PFSK-1 (cell line): ENCODE results near the gene NET1.
A peak's percentile ranks its signal among the peaks of the same experiment; 100 is the strongest.

Experiments
- FOXP2 ChIP-seq: optimal IDR thresholded peaks from 2 replicates; pipeline ENCODE3; 2011; ENCODE audit warnings: borderline replicate concordance, control low read depth, inconsistent platforms; ENCODE audit not compliant: insufficient read depth; ENCODE audit errors: extremely low read length, extremely low read depth
- POLR2AphosphoS5 ChIP-seq: IDR thresholded peaks from 2 replicates; pipeline ENCODE4 v1.6.1; 2012; ENCODE audit warnings: low read depth, mild to moderate bottlenecking, control low read depth, low read length, moderate library complexity
- SIN3A ChIP-seq: IDR thresholded peaks from 2 replicates; pipeline ENCODE4 v1.6.1; 2012; ENCODE audit warnings: mild to moderate bottlenecking, low read length, moderate library complexity, borderline replicate concordance; ENCODE audit not compliant: insufficient read depth
- TAF1 ChIP-seq: IDR thresholded peaks from 2 replicates; pipeline ENCODE4 v1.6.1; 2012; ENCODE audit warnings: low read length, control low read depth, borderline replicate concordance; ENCODE audit not compliant: insufficient read depth
- TF ChIP-seq, protein P1 (sequence below), 2 experiments: IDR thresholded peaks; 2 replicates each; pipeline versions ENCODE4 v1.6.1 to v1.8.0; 2011 to 2012; ENCODE audit warnings: low read depth in 2 of 2, low read length in 2 of 2, control low read depth in 1 of 2, inconsistent platforms in 1 of 2, mild to moderate bottlenecking in 1 of 2, moderate library complexity in 1 of 2; ENCODE audit not compliant: insufficient read depth in 1 of 2

Gene NET1

DNA sequence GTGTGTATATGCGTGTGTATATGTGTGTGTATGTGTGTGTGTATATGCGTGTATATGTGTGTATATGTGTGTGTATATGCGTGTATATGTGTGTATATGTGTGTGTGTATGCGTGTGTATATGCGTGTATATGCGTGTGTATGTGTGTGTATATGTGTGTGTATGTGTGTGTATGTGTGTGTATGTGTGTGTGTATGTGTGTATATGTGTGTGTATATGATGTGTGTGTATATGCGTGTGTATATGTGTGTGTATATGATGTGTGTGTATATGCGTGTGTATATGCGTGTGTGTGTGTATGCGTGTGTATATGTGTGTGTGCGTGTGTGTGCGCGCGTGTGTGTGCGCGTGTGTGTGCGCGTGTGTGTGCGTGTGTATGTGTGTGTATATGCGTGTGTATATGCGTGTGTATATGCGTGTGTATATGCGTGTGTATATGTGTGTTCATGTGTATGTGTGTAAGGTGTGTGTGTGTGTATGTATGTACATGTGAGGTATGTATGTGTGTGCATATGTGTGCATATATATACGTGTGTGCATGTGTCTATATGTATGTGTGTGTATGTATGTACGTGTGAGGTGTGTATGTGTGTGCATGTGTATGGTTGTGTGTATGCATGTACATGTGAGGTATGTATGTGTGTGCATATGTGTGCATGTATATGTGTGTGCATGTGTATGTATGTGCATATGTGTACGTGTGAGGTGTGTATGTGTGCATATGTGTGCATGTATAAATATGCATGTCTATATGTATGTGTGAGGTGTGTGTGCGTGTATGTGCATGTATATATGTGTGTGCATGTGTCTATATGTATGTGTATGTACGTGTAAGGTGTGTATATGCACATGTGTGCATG is 41.6 kb upstream of the NET1 start:
- TF ChIP-seq SIN3A (no peak), FOXP2 (no peak), POLR2AphosphoS5 (no peak), TAF1 (no peak)
- TF ChIP-seq, protein P1, sequence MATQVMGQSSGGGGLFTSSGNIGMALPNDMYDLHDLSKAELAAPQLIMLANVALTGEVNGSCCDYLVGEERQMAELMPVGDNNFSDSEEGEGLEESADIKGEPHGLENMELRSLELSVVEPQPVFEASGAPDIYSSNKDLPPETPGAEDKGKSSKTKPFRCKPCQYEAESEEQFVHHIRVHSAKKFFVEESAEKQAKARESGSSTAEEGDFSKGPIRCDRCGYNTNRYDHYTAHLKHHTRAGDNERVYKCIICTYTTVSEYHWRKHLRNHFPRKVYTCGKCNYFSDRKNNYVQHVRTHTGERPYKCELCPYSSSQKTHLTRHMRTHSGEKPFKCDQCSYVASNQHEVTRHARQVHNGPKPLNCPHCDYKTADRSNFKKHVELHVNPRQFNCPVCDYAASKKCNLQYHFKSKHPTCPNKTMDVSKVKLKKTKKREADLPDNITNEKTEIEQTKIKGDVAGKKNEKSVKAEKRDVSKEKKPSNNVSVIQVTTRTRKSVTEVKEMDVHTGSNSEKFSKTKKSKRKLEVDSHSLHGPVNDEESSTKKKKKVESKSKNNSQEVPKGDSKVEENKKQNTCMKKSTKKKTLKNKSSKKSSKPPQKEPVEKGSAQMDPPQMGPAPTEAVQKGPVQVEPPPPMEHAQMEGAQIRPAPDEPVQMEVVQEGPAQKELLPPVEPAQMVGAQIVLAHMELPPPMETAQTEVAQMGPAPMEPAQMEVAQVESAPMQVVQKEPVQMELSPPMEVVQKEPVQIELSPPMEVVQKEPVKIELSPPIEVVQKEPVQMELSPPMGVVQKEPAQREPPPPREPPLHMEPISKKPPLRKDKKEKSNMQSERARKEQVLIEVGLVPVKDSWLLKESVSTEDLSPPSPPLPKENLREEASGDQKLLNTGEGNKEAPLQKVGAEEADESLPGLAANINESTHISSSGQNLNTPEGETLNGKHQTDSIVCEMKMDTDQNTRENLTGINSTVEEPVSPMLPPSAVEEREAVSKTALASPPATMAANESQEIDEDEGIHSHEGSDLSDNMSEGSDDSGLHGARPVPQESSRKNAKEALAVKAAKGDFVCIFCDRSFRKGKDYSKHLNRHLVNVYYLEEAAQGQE (IDR thresholded peaks at IDR 0.05; ENCODE audit: insufficient read depth in 1 of 2, low read depth in 2 of 2, low read length in 2 of 2), result no peak

DNA sequence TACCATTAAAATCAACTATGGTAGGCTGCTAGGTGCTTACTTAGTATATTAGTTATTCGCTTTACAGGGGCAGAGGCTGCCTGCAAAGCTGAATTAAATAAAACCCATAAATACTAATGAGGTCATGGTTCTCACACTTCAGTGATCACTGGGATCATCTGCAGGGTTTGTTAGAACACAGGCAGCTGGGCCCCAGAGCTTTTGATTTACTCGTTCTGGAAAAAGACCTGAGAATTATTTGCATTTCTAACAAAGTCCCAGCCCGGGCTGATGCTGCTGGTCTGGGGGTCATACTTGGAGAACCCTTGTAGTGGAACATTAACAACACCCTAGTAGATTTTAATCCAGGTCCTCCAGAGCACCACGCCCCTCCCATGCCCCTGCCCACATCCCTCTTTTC is 39.0 kb upstream of the NET1 start:
- TF ChIP-seq FOXP2, result no peak
- TF ChIP-seq POLR2AphosphoS5, result no peak
- TF ChIP-seq, protein P1 (IDR thresholded peaks at IDR 0.05; ENCODE audit: insufficient read depth in 1 of 2, low read depth in 2 of 2, low read length in 2 of 2), result no peak
- TF ChIP-seq SIN3A, result no peak
- TF ChIP-seq TAF1, result no peak

DNA sequence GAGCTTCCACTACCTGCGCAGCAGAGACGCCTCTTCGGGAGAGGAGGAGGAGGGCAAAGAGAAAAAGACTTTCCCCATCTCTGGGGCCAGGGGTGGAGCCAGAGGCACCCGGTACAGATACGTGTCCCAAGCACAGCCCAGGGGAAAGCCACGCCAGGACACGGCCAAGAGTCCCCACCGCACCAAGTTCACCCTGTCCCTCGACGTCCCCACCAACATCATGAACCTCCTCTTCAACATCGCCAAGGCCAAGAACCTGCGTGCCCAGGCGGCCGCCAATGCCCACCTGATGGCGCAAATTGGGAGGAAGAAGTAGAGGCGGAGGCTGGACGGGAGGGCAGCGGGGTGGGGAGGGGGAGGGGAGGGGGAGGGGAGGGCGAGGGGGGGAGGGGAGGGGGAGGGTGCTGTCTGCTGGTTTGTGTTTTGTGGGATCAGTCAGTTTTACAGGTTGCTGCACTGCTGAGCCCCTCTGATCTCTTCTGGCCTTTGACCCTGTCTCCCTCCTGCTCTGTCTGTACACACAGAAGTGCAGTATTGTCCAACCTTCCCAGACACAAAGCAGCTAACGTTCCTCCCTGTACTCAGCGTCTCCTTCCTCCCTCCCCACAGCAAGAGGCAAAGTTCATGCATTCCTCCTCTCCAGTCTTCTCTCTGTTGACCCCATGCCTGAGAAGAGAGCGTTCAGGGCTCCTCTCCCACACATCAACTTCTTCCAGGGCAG is 38.3 kb upstream of the NET1 start:
- TF ChIP-seq FOXP2, result no peak
- TF ChIP-seq, protein P1 (IDR thresholded peaks at IDR 0.05; ENCODE audit: insufficient read depth in 1 of 2, low read depth in 2 of 2, low read length in 2 of 2), result no peak
- no peak for TF ChIP-seq POLR2AphosphoS5
- no peak for TF ChIP-seq SIN3A
- TF ChIP-seq TAF1, result no peak

DNA sequence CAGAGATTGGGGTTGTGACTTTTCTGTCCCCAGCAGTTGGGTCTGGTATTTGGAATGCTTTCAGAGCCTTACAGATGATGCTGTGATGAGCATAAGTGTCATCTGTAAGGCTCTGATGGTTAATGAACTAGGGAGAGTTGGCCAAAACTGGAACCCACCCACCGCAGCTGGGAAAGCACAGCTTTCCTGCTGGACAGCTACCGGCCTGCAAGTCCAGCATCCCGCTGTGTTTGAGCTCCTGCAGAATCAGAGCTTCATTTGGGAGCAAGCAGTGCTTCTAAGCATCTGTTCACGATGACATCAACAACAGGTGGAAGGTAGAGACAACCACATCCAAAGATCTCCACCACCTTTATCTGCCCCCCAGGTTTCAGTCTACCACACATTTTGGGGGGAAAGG is 35.9 kb upstream of the NET1 start:
- TF ChIP-seq FOXP2, result no peak
- TF ChIP-seq, protein P1 (IDR thresholded peaks at IDR 0.05; ENCODE audit: insufficient read depth in 1 of 2, low read depth in 2 of 2, low read length in 2 of 2), result peak; percentile 73 to 88

DNA sequence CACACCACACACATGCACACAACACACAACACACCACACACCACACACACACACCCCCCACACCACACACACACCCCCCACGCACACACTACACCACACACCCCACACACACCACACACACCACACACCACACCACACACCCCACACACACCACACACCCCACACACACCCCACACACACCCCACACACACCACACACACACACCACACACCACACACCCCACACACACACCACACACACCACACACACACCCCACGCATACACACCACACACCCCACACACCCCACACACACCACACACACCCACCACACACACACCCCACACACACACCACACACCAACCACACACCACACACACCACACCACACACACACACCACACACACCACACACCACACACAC is 31.2 kb upstream of the NET1 start:
- TF ChIP-seq FOXP2 (no peak), SIN3A (no peak), POLR2AphosphoS5 (no peak), TAF1 (no peak)
- TF ChIP-seq, protein P1 (IDR thresholded peaks at IDR 0.05; ENCODE audit: insufficient read depth in 1 of 2, low read depth in 2 of 2, low read length in 2 of 2), result no peak
